HPDE6-E6E7 (cell line): Measurements from ENCODE around the gene PHF10.
A peak's percentile ranks its signal among the peaks of the same experiment; 100 is the strongest.

Experiments used
- DNase-seq: peaks from one replicate; pipeline ENCODE4 v3.0.0; 2011; ENCODE audit warnings: missing footprints; ENCODE audit errors: extremely low spot score

Gene PHF10

DNA sequence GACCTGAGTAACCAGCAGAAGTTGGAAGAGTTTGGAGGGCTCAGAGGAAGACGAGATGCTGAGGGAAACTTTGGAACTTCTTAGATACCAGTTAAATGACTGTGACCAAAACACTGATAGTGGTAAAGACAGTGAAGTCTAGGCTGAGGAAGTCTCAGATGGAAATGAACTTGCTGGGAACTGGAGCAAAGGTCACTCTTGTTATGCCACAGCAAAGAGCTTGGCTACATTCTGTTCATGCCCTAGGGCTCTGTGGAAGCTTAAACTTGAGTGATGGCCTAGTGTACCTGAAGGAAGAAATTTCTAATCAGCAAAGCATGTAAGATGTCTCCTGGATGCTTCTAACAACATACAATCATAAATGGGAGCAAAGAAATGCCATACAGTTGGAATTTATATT, 47.2 kb downstream of the PHF10 start:
- no peak for DNase-seq

DNA sequence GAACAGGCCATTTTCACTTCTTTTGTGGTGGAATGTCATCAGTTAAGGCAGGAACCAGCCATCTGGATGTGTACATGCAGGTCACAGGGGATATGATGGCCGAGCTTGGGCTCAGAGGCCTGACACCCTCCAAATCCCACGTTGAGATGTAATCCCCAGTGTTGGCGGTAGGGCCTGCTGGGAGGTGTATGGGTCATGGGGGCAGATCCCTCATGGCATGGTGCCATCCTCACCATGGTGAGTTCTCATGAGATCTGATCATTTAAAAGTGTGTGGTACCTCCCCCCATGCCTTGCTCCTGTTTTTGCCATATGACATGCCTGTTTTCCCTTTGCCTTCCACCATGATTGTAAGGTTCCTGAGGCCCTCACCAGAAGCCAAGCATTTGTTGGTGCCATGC, 49.3 kb downstream of the PHF10 start:
- DNase-seq, result no peak

DNA sequence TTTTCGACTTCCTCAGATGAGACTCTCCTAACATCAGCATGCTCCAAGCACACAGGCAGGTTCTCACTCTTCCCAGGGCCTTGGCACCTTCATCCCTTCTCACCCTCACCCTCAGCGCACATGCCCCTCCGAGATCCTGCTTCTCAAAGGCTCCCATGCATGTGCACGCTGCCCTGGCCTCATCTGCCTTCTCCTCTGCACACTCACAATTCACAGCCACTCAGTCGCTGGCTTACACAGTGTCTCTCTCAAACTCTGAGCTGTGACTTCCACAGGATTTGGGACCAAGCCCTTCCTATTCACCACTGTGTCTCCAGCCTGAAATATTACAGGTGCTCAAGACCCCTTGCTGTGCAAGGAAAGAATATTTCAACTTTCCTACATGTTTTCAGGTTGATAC, 52.7 kb downstream of the PHF10 start:
- no peak for DNase-seq

GRCh38 chr6:169669889-169670288, 54.4 kb downstream of the PHF10 start:
- no peak for DNase-seq

DNA sequence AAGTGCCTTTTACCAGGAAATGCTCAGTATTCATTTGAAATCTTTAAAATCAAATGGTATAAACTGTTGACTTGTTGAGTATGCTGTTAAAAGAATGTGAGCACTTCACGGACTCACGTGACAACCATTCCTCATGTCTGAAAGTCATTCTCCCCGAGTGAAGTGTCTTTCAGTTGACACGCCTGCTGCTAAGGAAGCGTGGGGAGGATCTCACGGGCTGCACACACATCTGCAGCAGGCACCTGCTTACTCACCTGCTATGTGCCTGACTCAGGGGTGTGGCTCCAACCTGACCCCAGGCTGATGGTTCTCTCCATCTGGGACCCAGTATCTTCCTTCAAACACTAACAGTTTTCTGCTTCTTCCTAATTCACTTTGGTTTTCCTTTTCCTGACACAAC, 55.2 kb downstream of the PHF10 start:
- DNase-seq, result peak; percentile 49

- no peak for DNase-seq
Measured at GRCh38 chr6:169668203-169668847, 56.0 kb downstream of the PHF10 start.

DNA sequence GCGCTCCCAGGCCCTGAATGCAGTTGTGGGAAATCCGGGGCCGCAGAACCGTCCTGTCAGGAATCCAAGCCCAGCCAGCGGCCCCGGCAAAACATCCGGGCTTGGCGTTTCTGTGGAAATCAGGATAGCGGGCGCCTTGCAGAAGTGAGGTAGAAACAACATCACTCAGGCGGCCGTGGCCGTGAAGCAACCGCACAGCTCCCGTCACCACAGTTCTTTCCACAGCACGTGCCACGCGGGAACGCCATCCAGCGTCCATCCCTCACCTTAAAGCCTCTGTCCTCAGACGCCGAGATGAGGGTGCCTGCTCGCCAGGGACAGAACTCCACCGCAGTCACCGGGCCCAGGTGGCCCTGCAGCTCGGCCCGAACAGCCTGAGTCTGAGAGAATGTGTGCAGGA, 56.6 kb downstream of the PHF10 start:
- DNase-seq, result no peak

- no peak for DNase-seq
Measured at GRCh38 chr6:169666441-169666840, 57.9 kb downstream of the PHF10 start.

GRCh38 chr6:169665289-169665688, 59.0 kb downstream of the PHF10 start:
- peak; percentile 59 for DNase-seq

DNA sequence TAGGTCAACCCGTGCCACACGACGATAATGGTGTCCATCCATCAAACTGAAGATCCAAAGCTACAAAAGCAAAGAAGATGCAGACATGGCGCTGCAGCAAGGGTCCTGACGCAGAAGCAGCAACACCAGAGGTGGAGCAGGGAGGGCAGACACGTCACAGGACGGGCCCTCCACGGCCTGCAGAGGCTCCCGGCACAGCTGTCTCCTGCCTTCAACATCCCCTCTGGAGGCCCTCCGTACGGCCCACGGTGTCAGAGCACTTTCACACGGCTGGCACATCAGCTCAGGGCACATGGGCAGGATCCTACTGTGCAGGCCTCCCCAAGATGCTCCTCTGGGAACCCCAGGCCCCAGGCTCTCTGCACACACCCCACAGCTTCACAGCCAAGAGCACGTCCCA, 60.1 kb downstream of the PHF10 start:
- no peak for DNase-seq

DNA sequence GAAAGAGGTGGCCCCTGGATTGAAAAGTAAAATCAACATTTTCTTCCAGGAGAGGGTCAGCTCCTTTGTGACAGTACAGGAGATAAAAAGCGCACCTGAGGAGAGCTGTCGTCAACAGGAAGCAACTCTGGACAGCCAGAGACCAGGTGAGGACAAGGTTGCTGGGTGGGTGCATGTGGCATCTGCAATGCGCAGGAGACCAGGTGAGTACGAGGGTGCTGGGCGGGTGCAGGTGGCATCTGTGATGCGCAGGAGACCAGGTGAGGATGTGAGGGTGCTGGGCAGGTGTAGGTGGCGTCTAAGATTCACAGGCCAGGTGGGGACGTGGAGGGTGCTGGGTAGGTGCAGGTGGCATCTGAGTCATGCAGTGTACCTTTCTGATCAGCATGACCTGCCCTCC, 60.8 kb downstream of the PHF10 start:
- DNase-seq, result no peak

DNA sequence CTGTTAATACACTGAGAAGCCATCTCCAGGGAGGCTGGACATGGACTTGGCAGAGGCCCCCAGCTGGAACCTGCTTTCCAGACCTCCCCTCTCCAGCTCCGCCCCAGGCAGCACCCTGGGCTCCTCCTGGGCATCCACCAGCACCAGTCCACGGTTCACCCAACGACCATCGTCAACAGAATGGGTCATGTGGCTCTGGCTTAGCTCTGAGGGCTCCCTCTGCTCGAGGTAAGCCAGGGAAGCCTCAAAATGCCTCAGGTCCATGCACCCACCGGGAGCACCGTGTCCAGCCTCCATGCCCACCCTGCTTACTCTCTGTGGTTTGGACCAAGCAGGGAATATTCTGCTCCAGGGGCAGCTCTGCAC, 62.9 kb downstream of the PHF10 start:
- no peak for DNase-seq

DNA sequence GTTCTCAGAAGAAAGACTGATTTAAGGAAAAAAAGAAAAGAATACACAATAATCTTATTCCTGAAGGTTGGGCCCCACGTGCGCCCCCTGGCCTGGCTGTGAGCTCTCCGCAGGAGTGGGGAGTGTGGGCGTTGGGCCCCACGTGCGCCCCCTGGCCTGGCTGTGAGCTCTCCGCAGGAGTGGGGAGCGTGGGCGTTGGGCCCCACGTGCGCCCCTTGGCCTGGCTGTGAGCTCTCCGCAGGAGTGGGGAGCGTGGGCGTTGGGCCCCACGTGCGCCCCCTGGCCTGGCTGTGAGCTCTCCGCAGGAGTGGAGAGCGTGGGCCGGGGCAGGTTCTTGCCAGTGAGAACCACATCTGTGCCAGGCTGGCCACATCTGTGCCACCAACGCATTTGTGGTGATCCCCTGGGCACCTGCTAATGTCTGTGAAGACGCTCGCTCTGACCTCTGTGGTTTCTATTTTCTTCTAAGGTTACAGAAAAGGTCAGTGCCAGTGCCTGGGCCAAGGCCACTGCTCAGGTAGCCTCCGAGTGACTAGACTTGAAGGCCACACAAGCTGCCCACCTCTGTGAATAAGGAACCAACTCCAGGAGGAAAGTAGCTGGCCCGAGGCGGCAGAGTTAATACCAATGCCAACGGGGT, 63.4 kb downstream of the PHF10 start:
- DNase-seq, result no peak

GRCh38 chr6:169659820-169660610, 64.3 kb downstream of the PHF10 start:
- no peak for DNase-seq

DNA sequence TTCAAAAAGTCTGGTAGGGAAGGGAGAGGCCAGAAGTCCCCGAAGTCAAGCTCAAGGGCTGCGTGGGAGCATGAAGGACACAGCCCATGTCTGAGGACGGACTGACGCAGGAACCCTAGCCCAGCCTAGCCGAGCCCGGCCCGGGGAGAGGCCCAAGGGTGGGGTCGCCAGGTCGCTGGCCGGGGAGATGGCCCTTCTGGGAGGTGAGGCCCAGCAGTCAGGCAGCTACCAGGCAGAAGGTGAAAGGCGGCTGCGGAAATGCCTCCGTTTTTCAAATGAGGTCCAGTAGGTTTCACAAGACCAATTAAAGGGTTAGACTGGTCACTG, 67.1 kb downstream of the PHF10 start:
- DNase-seq, result no peak

DNA sequence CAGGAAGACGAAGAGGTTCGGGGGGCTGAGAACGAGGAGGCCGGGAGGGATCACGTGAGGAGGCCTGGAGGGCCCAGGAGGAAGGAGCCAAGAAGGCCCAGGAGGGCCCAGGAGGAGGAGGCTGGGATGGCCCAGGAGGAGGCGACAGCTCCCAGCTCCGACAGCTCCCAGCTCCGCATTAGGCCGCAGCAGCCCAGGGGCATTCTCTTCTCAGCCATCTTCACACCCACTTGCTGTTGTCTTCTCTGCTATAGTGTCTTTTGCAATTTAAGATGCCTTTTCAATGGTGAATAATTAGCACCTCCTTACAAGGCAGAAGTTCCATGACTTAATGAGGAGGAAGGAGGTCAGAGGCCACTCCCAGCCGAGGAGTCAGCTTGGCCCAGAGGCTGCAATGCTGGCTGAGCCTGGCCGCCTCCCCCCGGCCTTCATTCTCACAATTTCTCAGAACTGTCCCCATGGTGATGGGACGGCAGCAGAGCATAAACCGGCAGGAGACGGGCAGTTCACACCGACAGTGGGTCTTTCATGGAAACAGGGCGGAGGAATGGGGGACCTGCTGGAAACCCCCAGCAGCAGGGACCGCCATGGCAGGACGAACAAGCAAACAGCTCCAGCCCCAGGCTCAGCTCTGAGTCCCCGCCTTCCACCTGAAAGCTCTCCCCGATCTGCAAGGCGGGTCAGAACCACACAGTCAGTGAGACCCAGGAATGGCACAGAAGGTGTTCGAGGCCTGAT, 67.6 kb downstream of the PHF10 start:
- DNase-seq, result no peak

GRCh38 chr6:169654598-169655391, 69.5 kb downstream of the PHF10 start:
- DNase-seq, result peak; percentile 22
